CD4-positive, CD25-positive, alpha-beta regulatory T cell (primary cell): ENCODE measurements around the gene ZDHHC13. TPM values are rescaled to one million over a fixed set of nuclear protein-coding genes. Genes with fewer than 3 reads are reported as not detected.
"Not testable (repeated sequence)": the region's sequence is repeated elsewhere in the genome, so short reads cannot be mapped to it uniquely, and the experiment has no call there.

Experiments
- ATAC-seq, 2 donors: fragments of 150-1000 bp; cut with Tn5 transposase; one replicate each; pipeline ENCODE4 v1.10.0; 2021; ENCODE audit warnings: low read depth in 2 of 2, moderate number of reproducible peaks in 2 of 2, moderate library complexity in 1 of 2
- DNase-seq, 3 donors: peaks; one replicate each; pipeline versions ENCODE4 v3.0.0 to v3.0.0-alpha.2; 2012 to 2022; ENCODE audit warnings: mixed read lengths in 1 of 3
- H3K27ac ChIP-seq: one replicate; pipeline ENCODE4 v1.7.0; 2013; ENCODE audit warnings: mild to moderate bottlenecking, low read length; ENCODE audit not compliant: insufficient read depth, poor library complexity, severe bottlenecking
- H3K27me3 ChIP-seq: one replicate; pipeline ENCODE4 v1.7.0; 2013; ENCODE audit warnings: low read length; ENCODE audit not compliant: control insufficient read depth, insufficient read depth
- H3K36me3 ChIP-seq: one replicate; pipeline ENCODE4 v1.7.0; 2013; ENCODE audit warnings: mild to moderate bottlenecking, low read length, moderate library complexity; ENCODE audit not compliant: control insufficient read depth, insufficient read depth
- H3K4me1 ChIP-seq: 2 replicates; pipeline ENCODE4 v1.7.0; 2013; ENCODE audit warnings: mild to moderate bottlenecking, low read length; ENCODE audit not compliant: insufficient read depth, control insufficient read depth, poor library complexity, severe bottlenecking
- H3K4me3 ChIP-seq: one replicate; pipeline ENCODE4 v1.7.0; 2013; ENCODE audit warnings: low read depth, mild to moderate bottlenecking, low read length, moderate library complexity
- H3K9me3 ChIP-seq, 2 experiments: 1 replicate in 1 of 2; 2 replicates in 1 of 2; pipeline ENCODE4 v1.7.0; 2013; ENCODE audit warnings: low read length in 2 of 2, mild to moderate bottlenecking in 1 of 2, moderate library complexity in 1 of 2; ENCODE audit not compliant: control insufficient read depth in 2 of 2
- H3K27ac Mint-ChIP-seq, 3 donors: one replicate each; pipeline ENCODE4 v1.8.0; 2020 to 2022; ENCODE audit warnings: mild to moderate bottlenecking in 3 of 3, mixed read lengths in 3 of 3, moderate library complexity in 2 of 3
- H3K27me3 Mint-ChIP-seq: one replicate; pipeline ENCODE4 v1.8.0; 2022; ENCODE audit warnings: mild to moderate bottlenecking, mixed read lengths
- H3K36me3 Mint-ChIP-seq: one replicate; pipeline ENCODE4 v1.8.0; 2020; ENCODE audit warnings: mixed read lengths
- H3K4me1 Mint-ChIP-seq, 4 donors: one replicate each; pipeline ENCODE4 v1.8.0; 2020 to 2022; ENCODE audit warnings: mixed read lengths in 4 of 4, mild to moderate bottlenecking in 1 of 4
- H3K4me3 Mint-ChIP-seq, 4 donors: one replicate each; pipeline ENCODE4 v1.8.0; 2020 to 2022; ENCODE audit warnings: mild to moderate bottlenecking in 4 of 4, mixed read lengths in 4 of 4, moderate library complexity in 3 of 4
- H3K9me3 Mint-ChIP-seq, 7 donors: one replicate each; pipeline ENCODE4 v1.8.0; 2020 to 2022; ENCODE audit warnings: mixed read lengths in 7 of 7, mild to moderate bottlenecking in 3 of 7, moderate library complexity in 2 of 7
- polyA plus RNA-seq, 4 donors: library from polyadenylated mRNA; unstranded; fragments of 300-500 nt; fragmentation: Illumina TruSeq; gene quantifications; one replicate each; pipeline ENCODE4 v1.2.3, GENCODE V29; 2021
- total RNA-seq: library from RNA; stranded (reverse); gene quantifications from one replicate; pipeline ENCODE4 v1.2.3, GENCODE V29; 2022

The ZDHHC13 gene
- total and polyA plus RNA-seq, 5 donors from 2014 or later, result 9.6 to 21.0 (median 16.2) TPM

- Histone ChIP-seq H3K36me3 (peaks cover 2% of the 10 kb centered on the region), H3K4me1 (peaks cover 30% of the 10 kb centered on the region), H3K27me3 (peaks cover 2% of the 10 kb centered on the region), H3K4me3 (peak overlapping the region; percentile 74), H3K27ac (no peak overlapping the region), H3K9me3 (no peaks in the 10 kb centered on the region)
- Mint-ChIP-seq H3K4me3 (peak overlapping the region; percentile 92 to 99 (median 96)), H3K36me3 (peaks cover 7% of the 10 kb centered on the region), H3K27ac (peak overlapping the region in 2 of 3 donors; percentile 96 to 97), H3K4me1 (peaks cover 33 to 60% (median 43%) of the 10 kb centered on the region in 4 donors), H3K27me3 (peaks cover 7% of the 10 kb centered on the region), H3K9me3 (no peaks in the 10 kb centered on the region)
- no peak for DNase-seq
- no peak for ATAC-seq
These were observed 761 bp downstream of the ZDHHC13 start for GRCh38 chr11:19117760-19118097.

- H3K36me3 ChIP-seq, result peaks cover 8% of the 10 kb centered on the region
- Mint-ChIP-seq H3K4me1 (peaks cover 33 to 64% (median 54%) of the 10 kb centered on the region in 4 donors), H3K9me3 (peaks cover 0 to 6% (median 0%) of the 10 kb centered on the region in 7 donors)
These were observed 4.7 kb downstream of the ZDHHC13 start for GRCh38 chr11:19121646-19122045.

GRCh38 chr11:19122960-19123615 lies 6.1 kb downstream of the ZDHHC13 start:
- Mint-ChIP-seq H3K27me3 (no peaks in the 10 kb centered on the region), H3K36me3 (peaks cover 22% of the 10 kb centered on the region), H3K4me3 (no peak overlapping the region), H3K4me1 (peaks cover 37 to 63% (median 57%) of the 10 kb centered on the region in 4 donors), H3K27ac (peak overlapping the region in 1 of 3 donors; percentile 42), H3K9me3 (peaks cover 0 to 10% (median 0%) of the 10 kb centered on the region in 7 donors)
- Histone ChIP-seq H3K36me3 (peaks cover 13% of the 10 kb centered on the region), H3K4me3 (no peak overlapping the region), H3K27ac (no peak overlapping the region), H3K27me3 (no peaks in the 10 kb centered on the region), H3K9me3 (no peaks in the 10 kb centered on the region), H3K4me1 (peaks cover 18% of the 10 kb centered on the region)
- ATAC-seq (no peak), DNase-seq (no peak)

More at GRCh38 chr11:19121646-19122045, 4.7 kb downstream of the ZDHHC13 start:
- DNase-seq (peak in 1 of 3 donors; percentile 6), ATAC-seq (no peak)
- Mint-ChIP-seq H3K36me3 (peaks cover 9% of the 10 kb centered on the region), H3K27ac (peak overlapping the region in 1 of 3 donors; percentile 9), H3K27me3 (no peaks in the 10 kb centered on the region), H3K4me3 (peak overlapping the region in 2 of 4 donors; percentile 23 to 44)
- H3K9me3 ChIP-seq, result no peaks in the 10 kb centered on the region
- no peaks in the 10 kb centered on the region for H3K27me3 ChIP-seq
- H3K4me3 ChIP-seq, result no peak overlapping the region
- peaks cover 25% of the 10 kb centered on the region for H3K4me1 ChIP-seq
- H3K27ac ChIP-seq, result no peak overlapping the region

- H3K36me3 ChIP-seq, result peaks cover 11% of the 10 kb centered on the region
- not testable (repeated sequence) for H3K27me3 ChIP-seq, H3K9me3 ChIP-seq, H3K4me1 ChIP-seq, H3K4me3 ChIP-seq, H3K27ac ChIP-seq, ATAC-seq, H3K4me3 Mint-ChIP-seq, H3K27me3 Mint-ChIP-seq, H3K27ac Mint-ChIP-seq, DNase-seq
- Mint-ChIP-seq H3K36me3 (peaks cover 28% of the 10 kb centered on the region), H3K9me3 (peaks cover 0 to 14% (median 3%) of the 10 kb centered on the region in 7 donors), H3K4me1 (peaks cover 23 to 34% (median 28%) of the 10 kb centered on the region in 4 donors)
These were observed 9.8 kb downstream of the ZDHHC13 start for GRCh38 chr11:19126562-19127325.

- H3K36me3 ChIP-seq, result peaks cover 7% of the 10 kb centered on the region
- Mint-ChIP-seq H3K36me3 (peaks cover 26% of the 10 kb centered on the region), H3K4me1 (peaks cover 2 to 10% (median 3%) of the 10 kb centered on the region in 4 donors), H3K9me3 (peaks cover 4 to 31% (median 6%) of the 10 kb centered on the region in 7 donors), H3K27ac (no peak overlapping the region), H3K27me3 (no peaks in the 10 kb centered on the region), H3K4me3 (peak overlapping the region in 1 of 4 donors; percentile 47)
- no peaks in the 10 kb centered on the region for H3K27me3 ChIP-seq
- DNase-seq, result no peak
- peaks cover 11 to 18% of the 10 kb centered on the region in 2 experiments for H3K9me3 ChIP-seq
- ATAC-seq, result no peak
- H3K4me1 ChIP-seq, result no peaks in the 10 kb centered on the region
- no peak overlapping the region for H3K4me3 ChIP-seq
- no peak overlapping the region for H3K27ac ChIP-seq
These were observed 17.0 kb downstream of the ZDHHC13 start for GRCh38 chr11:19134004-19134403.

GRCh38 chr11:19136884-19137283 lies 19.9 kb downstream of the ZDHHC13 start:
- H3K27ac Mint-ChIP-seq, H3K27me3 Mint-ChIP-seq, H3K27ac ChIP-seq, DNase-seq, H3K4me1 ChIP-seq, H3K4me3 Mint-ChIP-seq, H3K36me3 ChIP-seq, H3K4me3 ChIP-seq, ATAC-seq, H3K27me3 ChIP-seq: not testable (repeated sequence)
- Mint-ChIP-seq H3K9me3 (peaks cover 2 to 20% (median 5%) of the 10 kb centered on the region in 7 donors), H3K36me3 (peaks cover 15% of the 10 kb centered on the region), H3K4me1 (peaks cover 3 to 11% (median 3%) of the 10 kb centered on the region in 4 donors)
- peaks cover 6 to 12% of the 10 kb centered on the region in 2 experiments for H3K9me3 ChIP-seq

GRCh38 chr11:19145319-19145718 lies 28.4 kb downstream of the ZDHHC13 start:
- Histone ChIP-seq H3K36me3 (peaks cover 9% of the 10 kb centered on the region), H3K4me1 (no peaks in the 10 kb centered on the region), H3K27ac (no peak overlapping the region), H3K9me3 (no peaks in the 10 kb centered on the region), H3K27me3 (no peaks in the 10 kb centered on the region), H3K4me3 (no peak overlapping the region)
- Mint-ChIP-seq H3K27ac (no peak overlapping the region), H3K4me3 (no peak overlapping the region), H3K27me3 (no peaks in the 10 kb centered on the region), H3K4me1 (peaks cover 0 to 9% (median 6%) of the 10 kb centered on the region in 4 donors), H3K9me3 (no peaks in the 10 kb centered on the region), H3K36me3 (peaks cover 27% of the 10 kb centered on the region)
- DNase-seq (no peak), ATAC-seq (no peak)
